ENCODE measurements around the gene STK38L.

STK38L gene

DNA sequence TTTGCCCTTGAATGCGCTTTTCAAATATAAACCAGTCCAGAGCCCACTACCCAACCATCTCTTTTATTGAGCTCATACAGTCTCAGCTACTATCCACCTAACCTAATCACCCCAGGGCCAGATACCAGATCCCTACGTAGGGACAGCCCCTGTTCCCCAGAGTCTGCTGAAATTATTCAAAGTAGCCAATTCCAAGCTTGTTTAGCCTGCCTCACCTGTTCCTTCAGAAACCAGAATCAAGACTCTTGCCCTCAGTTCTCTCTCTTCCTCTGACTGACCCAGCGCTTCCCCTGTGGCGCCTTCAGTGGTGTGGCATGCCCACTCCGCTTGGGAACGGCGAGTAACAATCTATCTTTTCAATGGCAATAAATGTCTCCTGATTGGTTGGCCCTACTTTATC is 107.4 kb downstream of the STK38L start:
- ATAC-seq (ENCODE audit: insufficient read depth, low read depth): no peak

DNA sequence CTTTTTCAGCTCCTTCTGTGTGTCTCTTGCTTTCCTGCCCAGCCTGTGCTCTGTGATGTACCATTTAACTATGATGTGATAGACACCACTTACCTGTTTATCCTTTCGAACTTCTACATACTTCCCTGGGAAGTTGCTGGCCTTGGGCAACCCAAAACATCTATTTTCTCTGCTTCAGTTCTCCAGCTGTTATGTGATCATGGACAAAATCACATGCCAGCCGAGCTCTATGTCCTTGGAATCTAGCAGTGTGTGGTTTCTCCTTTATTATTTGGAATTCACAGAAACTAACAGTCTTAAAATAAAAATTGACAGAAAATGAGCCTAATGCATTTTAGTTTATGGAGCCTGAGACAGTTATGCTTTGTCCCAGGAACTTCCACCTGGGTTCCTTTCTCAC is 111.4 kb downstream of the STK38L start:
- Histone ChIP-seq H3K9ac (ENCODE audit: low read depth, low read length) (no peak overlapping the region), H3K27ac (ENCODE audit: low read length) (no peak overlapping the region), H3K27me3 (ENCODE audit: insufficient read depth, low read length, poor library complexity) (no peaks in the 10 kb centered on the region), H3K4me2 (ENCODE audit: insufficient read depth, low read length) (no peak overlapping the region), H3K79me2 (ENCODE audit: insufficient read depth, low read length) (no peaks in the 10 kb centered on the region), H3K36me3 (ENCODE audit: insufficient read depth, low read length) (no peaks in the 10 kb centered on the region), H2AFZ (ENCODE audit: low read depth, low read length) (no peak overlapping the region), H4K20me1 (ENCODE audit: insufficient read depth, low read length) (no peaks in the 10 kb centered on the region), H3K9me3 (ENCODE audit: insufficient read depth, low read length, severe bottlenecking) (no peaks in the 10 kb centered on the region), H3K4me1 (ENCODE audit: insufficient read depth, low read length) (no peaks in the 10 kb centered on the region), H3K4me3 (ENCODE audit: low read depth in 1 of 2, low read length in 2 of 2) (no peak overlapping the region)
- no peak for DNase-seq
- TF ChIP-seq, protein P1, sequence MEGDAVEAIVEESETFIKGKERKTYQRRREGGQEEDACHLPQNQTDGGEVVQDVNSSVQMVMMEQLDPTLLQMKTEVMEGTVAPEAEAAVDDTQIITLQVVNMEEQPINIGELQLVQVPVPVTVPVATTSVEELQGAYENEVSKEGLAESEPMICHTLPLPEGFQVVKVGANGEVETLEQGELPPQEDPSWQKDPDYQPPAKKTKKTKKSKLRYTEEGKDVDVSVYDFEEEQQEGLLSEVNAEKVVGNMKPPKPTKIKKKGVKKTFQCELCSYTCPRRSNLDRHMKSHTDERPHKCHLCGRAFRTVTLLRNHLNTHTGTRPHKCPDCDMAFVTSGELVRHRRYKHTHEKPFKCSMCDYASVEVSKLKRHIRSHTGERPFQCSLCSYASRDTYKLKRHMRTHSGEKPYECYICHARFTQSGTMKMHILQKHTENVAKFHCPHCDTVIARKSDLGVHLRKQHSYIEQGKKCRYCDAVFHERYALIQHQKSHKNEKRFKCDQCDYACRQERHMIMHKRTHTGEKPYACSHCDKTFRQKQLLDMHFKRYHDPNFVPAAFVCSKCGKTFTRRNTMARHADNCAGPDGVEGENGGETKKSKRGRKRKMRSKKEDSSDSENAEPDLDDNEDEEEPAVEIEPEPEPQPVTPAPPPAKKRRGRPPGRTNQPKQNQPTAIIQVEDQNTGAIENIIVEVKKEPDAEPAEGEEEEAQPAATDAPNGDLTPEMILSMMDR (IDR thresholded peaks at IDR 0.05; ENCODE audit: borderline replicate concordance, extremely low read depth, low read length, poor library complexity, severe bottlenecking): no peak
- TF ChIP-seq EZH2 (IDR thresholded peaks at IDR 0.05; ENCODE audit: borderline replicate concordance, low read depth, low read length, severe bottlenecking): no peak
- ATAC-seq (ENCODE audit: insufficient read depth, low read depth): no peak

More for the DNA sequence above, 107.4 kb downstream of the STK38L start:
- no peak for TF ChIP-seq EZH2 (IDR thresholded peaks at IDR 0.05; ENCODE audit: borderline replicate concordance, low read depth, low read length, severe bottlenecking)
- TF ChIP-seq, protein P1 (IDR thresholded peaks at IDR 0.05; ENCODE audit: borderline replicate concordance, extremely low read depth, low read length, poor library complexity, severe bottlenecking): no peak
- Histone ChIP-seq H3K36me3 (ENCODE audit: insufficient read depth, low read length) (no peaks in the 10 kb centered on the region), H2AFZ (ENCODE audit: low read depth, low read length) (no peak overlapping the region), H3K4me3 (ENCODE audit: low read depth in 1 of 2, low read length in 2 of 2) (no peak overlapping the region), H3K27me3 (ENCODE audit: insufficient read depth, low read length, poor library complexity) (peaks cover 3% of the 10 kb centered on the region), H3K9me3 (ENCODE audit: insufficient read depth, low read length, severe bottlenecking) (no peaks in the 10 kb centered on the region), H4K20me1 (ENCODE audit: insufficient read depth, low read length) (no peaks in the 10 kb centered on the region), H3K4me2 (ENCODE audit: insufficient read depth, low read length) (no peak overlapping the region), H3K79me2 (ENCODE audit: insufficient read depth, low read length) (no peaks in the 10 kb centered on the region), H3K9ac (ENCODE audit: low read depth, low read length) (no peak overlapping the region), H3K4me1 (ENCODE audit: insufficient read depth, low read length) (no peaks in the 10 kb centered on the region), H3K27ac (ENCODE audit: low read length) (no peak overlapping the region)
- no peak for DNase-seq

DNA sequence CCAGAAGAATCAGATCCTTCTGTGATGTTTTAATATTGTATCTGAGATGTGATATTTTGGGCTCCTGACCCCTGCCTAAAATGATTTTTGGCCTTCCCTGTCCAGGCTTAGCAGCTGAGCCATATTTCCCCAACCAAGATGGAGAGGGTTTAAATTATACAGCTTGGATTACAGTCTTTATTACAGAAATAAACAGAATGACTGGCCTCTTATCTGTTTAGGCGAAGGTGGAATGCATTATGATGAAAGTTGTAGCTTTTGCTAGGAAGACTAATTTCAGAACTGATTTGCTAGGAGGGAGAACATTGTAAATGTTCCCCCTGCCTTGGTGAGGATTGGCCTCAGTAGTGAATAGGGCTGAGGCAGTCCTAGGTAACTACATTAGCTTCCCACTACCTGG is 111.9 kb downstream of the STK38L start:
- Histone ChIP-seq H3K4me3 (ENCODE audit: low read depth in 1 of 2, low read length in 2 of 2) (no peak overlapping the region), H3K9ac (ENCODE audit: low read depth, low read length) (no peak overlapping the region), H4K20me1 (ENCODE audit: insufficient read depth, low read length) (no peaks in the 10 kb centered on the region), H3K27me3 (ENCODE audit: insufficient read depth, low read length, poor library complexity) (no peaks in the 10 kb centered on the region), H3K27ac (ENCODE audit: low read length) (no peak overlapping the region), H3K4me2 (ENCODE audit: insufficient read depth, low read length) (no peak overlapping the region), H3K36me3 (ENCODE audit: insufficient read depth, low read length) (no peaks in the 10 kb centered on the region), H2AFZ (ENCODE audit: low read depth, low read length) (no peak overlapping the region), H3K79me2 (ENCODE audit: insufficient read depth, low read length) (no peaks in the 10 kb centered on the region), H3K4me1 (ENCODE audit: insufficient read depth, low read length) (no peaks in the 10 kb centered on the region), H3K9me3 (ENCODE audit: insufficient read depth, low read length, severe bottlenecking) (no peaks in the 10 kb centered on the region)
- DNase-seq: no peak
- ATAC-seq (ENCODE audit: insufficient read depth, low read depth): no peak
- TF ChIP-seq, protein P1 (IDR thresholded peaks at IDR 0.05; ENCODE audit: borderline replicate concordance, extremely low read depth, low read length, poor library complexity, severe bottlenecking): no peak
- TF ChIP-seq EZH2 (IDR thresholded peaks at IDR 0.05; ENCODE audit: borderline replicate concordance, low read depth, low read length, severe bottlenecking): no peak
